HepG2 (cell line): ENCODE measurements around the gene SHANK2. TPM values are rescaled to one million over a fixed set of nuclear protein-coding genes. Genes with fewer than 3 reads are reported as not detected.

Experiments
- ARNT2 ChIP-seq: sonication (generic); formaldehyde crosslinking; IDR thresholded peaks from 2 replicates; pipeline ENCODE4 v1.8.0; 2022; ENCODE audit warnings: mild to moderate bottlenecking, low read depth, missing genetic modification reagents, moderate library complexity
- FIP1L1 ChIP-seq: fragments of 200-400 bp; formaldehyde crosslinking; IDR thresholded peaks from 2 replicates; pipeline ENCODE4 v1.6.1; 2018; ENCODE audit warnings: low read depth, mild to moderate bottlenecking, low read length, moderate library complexity, borderline replicate concordance; ENCODE audit not compliant: insufficient read depth
- HDAC1 ChIP-seq: sonication (generic); formaldehyde crosslinking; IDR thresholded peaks from 2 replicates; pipeline ENCODE4 v1.5.1; 2020; ENCODE audit warnings: mild to moderate bottlenecking, missing genetic modification reagents
- JUNB ChIP-seq: sonication (generic); formaldehyde crosslinking; IDR thresholded peaks from 2 replicates; pipeline ENCODE4 v1.8.0; 2022; ENCODE audit warnings: missing genetic modification reagents, mild to moderate bottlenecking, borderline replicate concordance
- MBNL3 ChIP-seq: fragments of 250-450 bp; sonication (Bioruptor Pico); conservative IDR thresholded peaks from 2 replicates; pipeline ENCODE4 v1.8.0; 2022; ENCODE audit warnings: mild to moderate bottlenecking, inconsistent platforms
- NCOA2 ChIP-seq: sonication (generic); formaldehyde crosslinking; IDR thresholded peaks from 2 replicates; pipeline ENCODE4 v1.8.0; 2022; ENCODE audit warnings: inconsistent platforms
- NR2F1 ChIP-seq, 2 experiments: fragments of 450-650 bp in 1 of 2; formaldehyde crosslinking in 1 of 2; IDR thresholded peaks; 2 replicates each; pipeline versions ENCODE4 v1.5.0 to v1.6.1; 2016 to 2020; ENCODE audit warnings: mild to moderate bottlenecking in 1 of 2, missing compliant biosample characterization in 1 of 2, missing genetic modification reagents in 1 of 2, moderate library complexity in 1 of 2
- PAXIP1 ChIP-seq: sonication (generic); formaldehyde crosslinking; conservative IDR thresholded peaks from 2 replicates; pipeline ENCODE4 v1.4.0; 2020; ENCODE audit warnings: mild to moderate bottlenecking, missing genetic modification reagents, moderate library complexity
- TFE3 ChIP-seq: IDR thresholded peaks from 2 replicates; pipeline ENCODE4 v1.6.1; 2016
- TP53 ChIP-seq: sonication (generic); formaldehyde crosslinking; conservative IDR thresholded peaks from 2 replicates; pipeline ENCODE4 v1.4.0; 2020; ENCODE audit warnings: missing genetic modification reagents
- ZBTB7B ChIP-seq: sonication (generic); formaldehyde crosslinking; IDR thresholded peaks from 2 replicates; pipeline ENCODE4 v1.4.0; 2020; ENCODE audit warnings: missing genetic modification reagents
- ZFP90 ChIP-seq: sonication (generic); formaldehyde crosslinking; IDR thresholded peaks from 2 replicates; pipeline ENCODE4 v1.8.0; 2022; ENCODE audit warnings: missing genetic modification reagents, mild to moderate bottlenecking, inconsistent platforms, borderline replicate concordance
- ZNF569 ChIP-seq: sonication (generic); formaldehyde crosslinking; IDR thresholded peaks from 2 replicates; pipeline ENCODE4 v1.5.0; 2020; ENCODE audit warnings: mild to moderate bottlenecking, missing genetic modification reagents, moderate library complexity, borderline replicate concordance
- ZSCAN20 ChIP-seq: sonication (generic); formaldehyde crosslinking; IDR thresholded peaks from 2 replicates; pipeline ENCODE4 v1.4.0; 2020; ENCODE audit warnings: missing genetic modification reagents, mild to moderate bottlenecking, borderline replicate concordance
- polyA plus RNA-seq, 8 experiments: library from polyadenylated mRNA; depleted of rRNA in 3 of 8; stranded (reverse) in 7 of 8; unstranded in 1 of 8; fragments of >200 nt; fragmentation: Illumina TruSeq in 4 of 8; extraction: Trizol in 4 of 8; gene quantifications; 2 replicates each; pipeline versions ENCODE4 v1.2.1 to v1.2.3, GENCODE V29; 2011 to 2016; ENCODE audit warnings: low read depth in 4 of 8, missing spikeins in 1 of 8, mixed read lengths in 1 of 8; ENCODE audit not compliant: insufficient read depth in 1 of 8
- total RNA-seq, 5 experiments: library from RNA; depleted of rRNA; stranded (reverse); fragments of >200 nt; fragmentation: Illumina TruSeq; extraction: Trizol; gene quantifications; 2 replicates each; pipeline ENCODE4 v1.2.3, GENCODE V29; 2016; ENCODE audit warnings: low read depth in 1 of 5
- TF ChIP-seq, protein P1 (sequence below): sonication (generic); formaldehyde crosslinking; IDR thresholded peaks from 2 replicates; pipeline ENCODE4 v1.8.0; 2022; ENCODE audit warnings: mild to moderate bottlenecking, missing genetic modification reagents, moderate library complexity
- TF ChIP-seq, protein P2 (sequence below): sonication (generic); formaldehyde crosslinking; IDR thresholded peaks from 2 replicates; pipeline ENCODE4; 2020; ENCODE audit warnings: missing genetic modification reagents, mild to moderate bottlenecking, borderline replicate concordance

Gene SHANK2
- total and polyA plus RNA-seq, 2 of the 13 experiments (the other 11 are each of a cell fraction or from before 2014, with no cell fraction given), result 10.2 to 13.0 TPM

DNA sequence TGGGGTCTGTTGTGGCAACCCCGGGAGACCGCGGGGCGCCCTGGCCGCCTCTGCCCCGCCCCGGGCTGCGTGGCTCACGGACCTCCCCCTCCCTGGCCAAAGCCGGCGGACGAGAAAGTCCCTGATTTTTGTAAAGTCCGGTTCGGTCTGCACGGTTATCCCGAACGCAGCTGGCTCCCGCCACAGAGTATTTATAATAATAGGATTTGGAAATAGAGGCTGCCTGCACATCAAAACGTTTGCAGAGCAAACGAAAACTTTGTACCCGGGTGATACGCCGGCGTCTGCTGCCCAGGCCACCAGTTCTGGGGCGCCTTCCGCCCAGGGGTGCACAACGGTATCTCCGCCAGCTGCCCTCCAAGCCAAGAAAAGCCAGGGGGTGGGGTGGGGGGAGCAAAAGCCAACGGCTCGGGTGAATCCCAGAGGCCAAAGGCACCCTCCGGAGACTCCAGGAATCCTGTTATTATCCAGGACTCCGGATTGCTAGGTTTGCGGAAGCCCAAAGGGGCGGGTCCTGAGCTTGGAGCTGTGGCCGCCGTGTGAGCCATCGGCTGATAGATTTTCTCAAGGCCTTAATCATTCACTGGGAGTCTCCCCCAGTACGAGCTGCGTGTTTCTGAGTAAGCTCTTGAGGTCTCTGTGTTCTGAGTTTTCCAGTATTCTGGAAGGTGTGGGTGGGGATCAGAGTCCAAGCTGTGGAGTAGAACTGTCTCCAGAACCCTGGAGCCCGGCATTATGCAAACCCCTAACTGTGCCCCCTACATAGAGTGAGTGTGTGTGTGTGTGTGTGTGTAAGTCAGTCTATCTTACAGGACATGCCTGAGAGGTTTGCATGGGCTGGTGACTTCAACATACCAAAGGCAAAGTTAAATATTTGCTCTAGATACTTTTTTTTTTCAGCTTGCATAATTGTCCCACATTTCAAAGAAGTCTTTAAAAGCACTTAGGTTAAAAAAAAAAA lies 673 bp upstream of the SHANK2 start (continued):
- TF ChIP-seq PAXIP1 (CRISPR knock-in tag), result peak; percentile 92
- TF ChIP-seq FIP1L1, result 0 out of 2 replicates have a peak, but pooled peaks have one; percentile 26
- peak; percentile 84 for TF ChIP-seq NCOA2 (CRISPR knock-in tag)
- peak; percentile 95 for TF ChIP-seq ZBTB7B (CRISPR knock-in tag)
- 0 out of 2 replicates have a peak, but pooled peaks have one; percentile 36 for TF ChIP-seq ZSCAN20 (CRISPR knock-in tag)
- no peak for TF ChIP-seq JUNB
- TF ChIP-seq TP53 (CRISPR knock-in tag), result 0 out of 2 replicates have a peak, but pooled peaks have one; percentile 58
- TF ChIP-seq ZFP90 (CRISPR knock-in tag), result peak; percentile 76; the same call in 1 of the 2 replicates
- TF ChIP-seq, protein P1, sequence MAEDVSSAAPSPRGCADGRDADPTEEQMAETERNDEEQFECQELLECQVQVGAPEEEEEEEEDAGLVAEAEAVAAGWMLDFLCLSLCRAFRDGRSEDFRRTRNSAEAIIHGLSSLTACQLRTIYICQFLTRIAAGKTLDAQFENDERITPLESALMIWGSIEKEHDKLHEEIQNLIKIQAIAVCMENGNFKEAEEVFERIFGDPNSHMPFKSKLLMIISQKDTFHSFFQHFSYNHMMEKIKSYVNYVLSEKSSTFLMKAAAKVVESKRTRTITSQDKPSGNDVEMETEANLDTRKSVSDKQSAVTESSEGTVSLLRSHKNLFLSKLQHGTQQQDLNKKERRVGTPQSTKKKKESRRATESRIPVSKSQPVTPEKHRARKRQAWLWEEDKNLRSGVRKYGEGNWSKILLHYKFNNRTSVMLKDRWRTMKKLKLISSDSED, result no peak
- peak; percentile 86 for TF ChIP-seq HDAC1 (CRISPR knock-in tag)
- TF ChIP-seq MBNL3 (CRISPR knock-in tag), result no peak
- TF ChIP-seq, protein P2, sequence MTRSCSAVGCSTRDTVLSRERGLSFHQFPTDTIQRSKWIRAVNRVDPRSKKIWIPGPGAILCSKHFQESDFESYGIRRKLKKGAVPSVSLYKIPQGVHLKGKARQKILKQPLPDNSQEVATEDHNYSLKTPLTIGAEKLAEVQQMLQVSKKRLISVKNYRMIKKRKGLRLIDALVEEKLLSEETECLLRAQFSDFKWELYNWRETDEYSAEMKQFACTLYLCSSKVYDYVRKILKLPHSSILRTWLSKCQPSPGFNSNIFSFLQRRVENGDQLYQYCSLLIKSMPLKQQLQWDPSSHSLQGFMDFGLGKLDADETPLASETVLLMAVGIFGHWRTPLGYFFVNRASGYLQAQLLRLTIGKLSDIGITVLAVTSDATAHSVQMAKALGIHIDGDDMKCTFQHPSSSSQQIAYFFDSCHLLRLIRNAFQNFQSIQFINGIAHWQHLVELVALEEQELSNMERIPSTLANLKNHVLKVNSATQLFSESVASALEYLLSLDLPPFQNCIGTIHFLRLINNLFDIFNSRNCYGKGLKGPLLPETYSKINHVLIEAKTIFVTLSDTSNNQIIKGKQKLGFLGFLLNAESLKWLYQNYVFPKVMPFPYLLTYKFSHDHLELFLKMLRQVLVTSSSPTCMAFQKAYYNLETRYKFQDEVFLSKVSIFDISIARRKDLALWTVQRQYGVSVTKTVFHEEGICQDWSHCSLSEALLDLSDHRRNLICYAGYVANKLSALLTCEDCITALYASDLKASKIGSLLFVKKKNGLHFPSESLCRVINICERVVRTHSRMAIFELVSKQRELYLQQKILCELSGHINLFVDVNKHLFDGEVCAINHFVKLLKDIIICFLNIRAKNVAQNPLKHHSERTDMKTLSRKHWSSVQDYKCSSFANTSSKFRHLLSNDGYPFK (CRISPR knock-in tag), result 0 out of 2 replicates have a peak, but pooled peaks have one; percentile 33
- peak in 1 of 2 experiments; percentile 13; a peak in 1 of 4 replicates for TF ChIP-seq NR2F1 (CRISPR knock-in tag; IDR thresholded peaks at IDR 0.05)
- no peak for TF ChIP-seq ARNT2
- TF ChIP-seq ZNF569 (CRISPR knock-in tag), result no peak
- TF ChIP-seq TFE3 (CRISPR knock-in tag), result peak; percentile 71; the same call in 1 of the 2 replicates
